OCI-LY3 (cell line): ENCODE results near the gene METAP1.
"Not testable (repeated sequence)": the region's sequence is repeated elsewhere in the genome, so short reads cannot be mapped to it uniquely, and the experiment has no call there.

Experiments used
- H2AFZ ChIP-seq: fragments of 200-600, 300-600 bp; shearing (Covaris generic); 2 replicates; pipeline ENCODE4 v1.6.0; 2014; ENCODE audit warnings: antibody characterized with exemption, low read depth, low read length
- H3K27ac ChIP-seq: fragments of 200-600, 300-600 bp; sonication (generic); 2 replicates; pipeline ENCODE4 v1.5.1; 2014; ENCODE audit warnings: mild to moderate bottlenecking, low read length, moderate library complexity, mixed read lengths
- H3K27me3 ChIP-seq: fragments of 200-600, 300-600 bp; sonication (generic); 2 replicates; pipeline ENCODE4 v1.6.1; 2014; ENCODE audit warnings: low read depth, low read length, mixed read lengths
- H3K36me3 ChIP-seq: fragments of 200-600, 300-600 bp; sonication (generic); replicated peaks from 2 replicates; pipeline ENCODE3; 2014; ENCODE audit warnings: low read depth, low read length, mixed read lengths
- H3K4me1 ChIP-seq: fragments of 300-600, 200-600 bp; sonication (generic); 2 replicates; pipeline ENCODE4 v1.6.1; 2014; ENCODE audit warnings: low read length, mixed read lengths
- H3K4me2 ChIP-seq: fragments of 200-600, 300-600 bp; sonication (generic); 2 replicates; pipeline ENCODE4 v1.6.1; 2014; ENCODE audit warnings: low read length, mixed read lengths
- H3K4me3 ChIP-seq: fragments of 300-600, 200-600 bp; sonication (generic); 2 replicates; pipeline ENCODE4 v1.5.1; 2014; ENCODE audit warnings: antibody characterized with exemption, mild to moderate bottlenecking, low read length, moderate library complexity
- H3K79me2 ChIP-seq: fragments of 300-600, 200-600 bp; shearing (Covaris generic); 2 replicates; pipeline ENCODE4 v1.6.1; 2014; ENCODE audit warnings: mild to moderate bottlenecking, low read length, mixed read lengths
- H3K9ac ChIP-seq: fragments of 300-600, 200-600 bp; shearing (Covaris generic); 2 replicates; pipeline ENCODE4 v1.6.0; 2014; ENCODE audit warnings: mild to moderate bottlenecking, low read length, moderate library complexity
- H3K9me3 ChIP-seq: fragments of 200-600, 300-600 bp; shearing (Covaris generic); 2 replicates; pipeline ENCODE4 v1.6.1; 2014; ENCODE audit warnings: low read length, mixed read lengths; ENCODE audit not compliant: insufficient read depth
- H4K20me1 ChIP-seq: fragments of 200-600, 300-600 bp; sonication (generic); 2 replicates; pipeline ENCODE4 v1.6.1; 2016; ENCODE audit warnings: low read length, mixed read lengths; ENCODE audit not compliant: insufficient read depth
- CTCF ChIP-seq: fragments of 200-600, 300-600 bp; sonication (generic); IDR thresholded peaks from 2 replicates; pipeline ENCODE4 v1.5.1; 2014; ENCODE audit warnings: antibody characterized with exemption, low read length, low read depth
- EZH2phosphoT487 ChIP-seq: fragments of 200-600 bp; shearing (Covaris generic); IDR thresholded peaks from 2 replicates; pipeline ENCODE4 v1.6.1; 2018; ENCODE audit warnings: antibody characterized with exemption, mixed run types, low read depth

The METAP1 gene

GRCh38 chr4:99078931-99079624 is 83.6 kb downstream of the METAP1 start:
- Histone ChIP-seq H3K36me3 (peaks cover 61% of the 10 kb centered on the region), H3K9me3 (no peaks in the 10 kb centered on the region), H3K4me2 (no peak overlapping the region), H3K27ac (no peak overlapping the region), H3K79me2 (no peaks in the 10 kb centered on the region), H3K9ac (no peak overlapping the region), H2AFZ (no peak overlapping the region), H3K4me3 (no peak overlapping the region), H3K4me1 (no peaks in the 10 kb centered on the region), H4K20me1 (no peaks in the 10 kb centered on the region; the same call in 1 of the 2 replicates), H3K27me3 (no peaks in the 10 kb centered on the region)
- TF ChIP-seq EZH2phosphoT487 (no peak), CTCF (no peak)

- H4K20me1 ChIP-seq, result no peaks in the 10 kb centered on the region; the same call in 1 of the 2 replicates
- H3K36me3 ChIP-seq, result peaks cover 60% of the 10 kb centered on the region
- no peak overlapping the region for H2AFZ ChIP-seq
- H3K4me3 ChIP-seq, result no peak overlapping the region
- no peak overlapping the region for H3K27ac ChIP-seq
- TF ChIP-seq CTCF, result no peak
- no peak for TF ChIP-seq EZH2phosphoT487
- H3K79me2 ChIP-seq, result no peaks in the 10 kb centered on the region
- H3K4me2 ChIP-seq, result no peak overlapping the region
- H3K9ac ChIP-seq, result no peak overlapping the region
- H3K4me1 ChIP-seq, result no peaks in the 10 kb centered on the region
- H3K9me3 ChIP-seq, result no peaks in the 10 kb centered on the region
- no peaks in the 10 kb centered on the region for H3K27me3 ChIP-seq
Observed at GRCh38 chr4:99079625-99080295, 84.2 kb downstream of the METAP1 start.

GRCh38 chr4:99080869-99081268 is 85.3 kb downstream of the METAP1 start:
- H3K27me3 ChIP-seq, H2AFZ ChIP-seq, H3K79me2 ChIP-seq, H3K9me3 ChIP-seq, H3K9ac ChIP-seq, H3K4me3 ChIP-seq, H3K4me2 ChIP-seq, H3K27ac ChIP-seq, H4K20me1 ChIP-seq, H3K4me1 ChIP-seq: not testable (repeated sequence)
- H3K36me3 ChIP-seq, result peaks cover 59% of the 10 kb centered on the region

- Histone ChIP-seq H3K4me2 (no peak overlapping the region), H2AFZ (no peak overlapping the region), H3K36me3 (peaks cover 53% of the 10 kb centered on the region), H3K79me2 (peaks cover 17% of the 10 kb centered on the region), H3K4me3 (no peak overlapping the region), H3K27me3 (no peaks in the 10 kb centered on the region), H4K20me1 (no peaks in the 10 kb centered on the region; the same call in 1 of the 2 replicates), H3K9me3 (no peaks in the 10 kb centered on the region), H3K9ac (no peak overlapping the region), H3K27ac (no peak overlapping the region), H3K4me1 (peaks cover under 1% of the 10 kb centered on the region; the same call in 1 of the 2 replicates)
- no peak for TF ChIP-seq EZH2phosphoT487
- TF ChIP-seq CTCF, result no peak
Observed at GRCh38 chr4:99082192-99082591, 86.7 kb downstream of the METAP1 start.
